GM21723 (cell line): ENCODE measurements around the gene CCDC93.

Experiments used
- ATAC-seq: cut with Tn5 transposase; IDR thresholded peaks from one replicate; pipeline ENCODE4 v1.9.1; 2021; ENCODE audit warnings: mild to moderate bottlenecking, moderate library complexity; ENCODE audit not compliant: unreplicated experiment

Gene CCDC93

DNA sequence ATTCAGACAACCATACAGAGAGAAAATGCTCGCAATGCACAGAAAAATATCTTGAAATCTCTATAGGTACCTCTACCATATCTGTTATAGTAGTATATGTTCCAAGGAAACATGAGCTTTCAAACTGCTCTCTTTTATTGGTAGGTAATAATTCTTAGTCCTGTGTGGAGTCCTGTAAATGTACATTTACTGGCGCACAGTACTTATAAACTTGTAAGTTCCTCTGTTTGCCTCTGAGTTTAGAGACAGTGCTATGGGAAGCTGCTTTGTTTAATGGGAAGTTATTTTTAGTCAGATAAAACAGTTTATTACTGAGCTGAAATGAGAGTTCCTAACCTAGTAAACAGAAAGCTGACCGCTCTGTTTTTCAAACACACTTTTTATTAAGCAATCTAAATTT, 52.7 kb downstream of the CCDC93 start:
- no peak for ATAC-seq

DNA sequence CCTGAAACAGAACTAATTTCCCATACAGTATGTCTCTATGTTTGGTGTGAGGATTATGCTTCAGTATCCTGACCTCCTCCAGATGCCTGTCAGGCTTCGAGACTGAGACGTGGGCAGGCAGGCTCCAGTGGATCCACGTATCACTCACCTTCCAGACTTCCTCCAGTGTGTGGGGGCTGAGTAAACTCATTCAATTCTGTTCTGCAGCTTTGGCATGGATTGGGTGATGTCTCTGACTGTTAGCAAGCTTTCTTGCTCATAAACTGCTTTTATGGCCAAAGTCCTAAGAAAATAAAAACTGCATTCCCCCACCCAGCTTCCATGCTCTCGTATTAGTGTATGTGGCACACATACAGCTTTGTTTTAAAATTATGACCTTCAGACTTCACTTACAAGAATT, 53.6 kb downstream of the CCDC93 start:
- no peak for ATAC-seq

DNA sequence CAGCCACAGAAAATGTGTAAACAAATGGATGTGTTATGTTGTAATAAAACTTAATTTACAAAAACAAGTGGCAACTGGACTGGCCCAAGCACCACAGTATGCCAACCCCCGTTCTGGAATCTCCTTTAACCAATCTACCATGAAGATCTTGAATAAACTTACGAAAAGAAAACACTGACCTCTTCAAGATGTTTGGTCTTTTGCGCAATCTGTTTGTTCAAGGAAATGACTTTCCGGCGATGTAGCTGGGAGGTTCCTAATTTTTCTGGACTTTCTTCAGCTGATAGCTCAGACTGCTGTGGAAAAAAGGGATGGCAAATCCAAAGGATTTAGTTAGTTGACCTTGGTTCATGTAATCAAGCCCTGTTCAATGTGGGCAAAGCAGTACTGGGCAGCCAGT, 55.7 kb downstream of the CCDC93 start:
- ATAC-seq = no peak

DNA sequence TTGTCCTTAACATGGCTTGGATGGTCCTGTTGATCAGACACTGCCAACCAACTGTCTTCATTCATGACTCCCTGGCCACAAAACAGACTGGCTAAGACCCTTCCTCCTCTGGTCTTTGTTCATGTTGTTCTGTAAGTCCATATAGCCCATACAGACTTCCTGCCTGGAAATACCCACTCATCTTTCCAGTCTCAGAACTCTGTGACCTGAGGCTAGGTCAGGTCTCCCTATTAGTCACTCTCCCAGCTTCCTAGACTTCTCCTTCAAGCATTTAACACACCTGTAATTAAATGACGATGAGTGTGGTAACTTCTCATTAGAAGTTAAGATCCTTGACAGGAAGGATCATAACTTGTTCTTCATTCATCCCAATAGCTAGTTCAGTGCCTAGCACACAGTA, 56.3 kb downstream of the CCDC93 start:
- ATAC-seq = no peak

DNA sequence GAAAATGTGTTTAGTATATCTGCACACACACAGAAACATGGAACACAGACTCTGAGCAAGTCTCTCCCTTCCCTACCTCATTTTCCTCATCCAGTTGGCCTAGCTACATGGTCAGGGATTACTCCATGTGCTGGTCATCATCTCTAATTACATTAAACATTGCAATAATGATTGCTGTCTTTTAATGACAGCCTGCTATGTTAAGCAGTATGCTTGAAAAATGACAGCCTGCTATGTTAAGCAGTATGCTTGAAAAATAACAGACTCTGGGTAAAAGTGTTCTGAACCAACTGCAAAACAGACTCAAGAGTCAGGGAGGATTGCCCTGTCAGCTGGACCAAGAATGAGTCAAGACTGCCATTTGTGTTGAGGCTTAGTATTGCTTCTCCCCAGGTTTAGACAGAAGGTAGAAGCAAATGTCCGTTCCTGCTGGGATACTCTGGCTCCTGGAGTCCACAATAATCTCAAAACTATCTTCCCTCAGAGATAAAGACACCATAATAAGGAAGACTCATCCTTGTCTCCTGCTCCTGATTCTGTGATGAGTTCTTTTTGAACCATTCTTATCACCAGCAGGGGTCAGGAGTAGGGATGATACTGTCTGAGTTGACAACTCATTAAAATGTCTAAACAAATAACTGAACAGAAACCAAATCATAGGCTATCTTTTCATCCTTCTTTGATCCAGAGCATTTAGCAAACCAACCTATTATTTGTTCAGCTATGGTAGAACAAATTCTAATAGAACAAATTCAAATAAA, 57.7 kb downstream of the CCDC93 start:
- no peak for ATAC-seq

DNA sequence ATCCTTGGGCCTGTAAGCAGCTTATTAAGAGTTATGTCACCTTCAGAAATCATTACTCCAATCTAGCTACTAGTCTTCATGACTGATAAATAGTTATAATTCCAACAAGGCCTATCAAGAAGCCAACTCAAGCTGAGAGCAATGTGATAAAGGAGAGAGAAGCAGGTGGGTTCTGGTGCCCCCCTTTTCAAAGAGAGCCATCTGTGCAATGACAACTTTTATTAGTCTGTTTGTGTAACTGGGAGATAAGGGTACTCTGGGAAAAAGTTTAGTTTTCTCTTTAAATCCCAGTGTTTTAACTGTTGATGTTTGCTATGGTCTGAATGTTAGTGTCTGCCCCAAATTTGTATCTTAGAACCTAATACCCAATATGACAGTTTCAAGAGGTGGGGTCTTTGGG, 60.6 kb downstream of the CCDC93 start:
- ATAC-seq = no peak

DNA sequence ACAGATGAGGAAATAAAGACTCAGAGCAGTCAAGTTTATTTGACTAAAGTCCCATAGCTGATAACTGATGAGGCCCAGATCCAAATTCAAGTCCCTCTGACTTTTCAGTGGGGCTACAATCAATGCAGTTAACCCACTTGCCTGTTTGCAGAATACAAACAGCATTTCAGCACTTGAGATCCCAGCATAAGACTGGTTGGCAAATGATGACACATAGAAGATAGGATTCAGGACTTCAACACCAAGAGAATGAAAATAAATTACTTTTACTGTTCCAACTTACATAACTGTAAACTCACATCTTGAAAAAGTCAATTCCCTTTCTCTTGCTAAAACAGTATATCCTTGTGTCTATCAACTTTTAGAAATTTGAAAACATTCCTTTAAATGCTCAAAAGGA, 61.2 kb downstream of the CCDC93 start:
- no peak for ATAC-seq

DNA sequence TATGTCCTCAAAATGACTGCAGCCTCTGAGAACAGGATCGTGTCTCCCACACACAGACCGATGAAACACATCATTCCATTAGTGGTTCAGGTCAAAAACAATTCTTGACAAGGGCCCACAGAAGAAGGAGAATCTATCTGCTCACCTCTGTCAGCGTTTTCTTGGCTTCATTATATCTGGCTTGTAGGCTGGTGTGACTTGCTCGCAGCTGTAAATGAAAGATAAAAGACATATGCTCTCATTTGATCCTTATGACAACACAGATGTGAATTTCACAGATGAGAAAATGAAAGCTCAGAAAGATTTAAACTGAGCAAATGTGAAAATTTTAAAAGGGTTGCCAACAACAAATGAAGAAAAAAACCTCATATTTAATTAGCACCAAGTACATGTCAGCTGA, 61.6 kb downstream of the CCDC93 start:
- ATAC-seq = no peak

DNA sequence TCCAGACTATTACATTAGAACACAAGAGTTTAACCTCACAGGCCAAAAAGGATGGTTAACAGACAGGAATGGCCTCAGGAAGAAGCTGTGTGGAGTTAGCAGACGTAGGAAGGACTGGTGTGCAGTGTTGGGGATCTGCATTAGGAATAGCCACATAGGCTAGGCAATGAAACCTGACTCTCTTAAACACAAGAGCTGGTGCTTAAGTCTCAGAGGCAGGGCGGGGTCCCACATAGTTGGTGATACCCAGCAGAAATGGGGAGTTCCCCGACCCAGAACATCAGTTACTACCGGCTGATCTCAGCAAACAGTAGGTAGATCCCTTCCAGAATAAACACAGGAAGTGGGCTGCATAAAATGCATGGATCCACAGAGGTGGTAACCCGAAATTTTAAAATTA, 64.1 kb downstream of the CCDC93 start:
- ATAC-seq = no peak

DNA sequence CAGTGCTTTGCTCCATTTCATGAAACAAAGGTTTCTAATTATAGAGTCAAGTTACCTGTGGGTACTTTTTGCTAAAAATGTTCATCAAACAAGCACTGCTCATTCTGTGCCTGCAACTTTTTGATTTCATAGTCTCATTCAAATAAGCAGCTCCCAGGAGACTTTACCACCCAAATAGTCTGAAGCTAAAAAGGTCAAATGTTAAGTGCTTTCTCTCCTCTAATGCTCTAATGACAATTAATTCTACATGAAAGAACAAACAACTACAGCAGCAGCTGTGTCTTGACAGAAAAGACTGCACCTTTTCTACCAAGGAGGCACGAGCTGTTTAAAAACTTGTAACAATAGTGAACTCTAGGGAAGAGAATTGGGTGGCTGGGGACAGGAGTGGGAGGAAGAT, 65.3 kb downstream of the CCDC93 start:
- ATAC-seq = no peak

DNA sequence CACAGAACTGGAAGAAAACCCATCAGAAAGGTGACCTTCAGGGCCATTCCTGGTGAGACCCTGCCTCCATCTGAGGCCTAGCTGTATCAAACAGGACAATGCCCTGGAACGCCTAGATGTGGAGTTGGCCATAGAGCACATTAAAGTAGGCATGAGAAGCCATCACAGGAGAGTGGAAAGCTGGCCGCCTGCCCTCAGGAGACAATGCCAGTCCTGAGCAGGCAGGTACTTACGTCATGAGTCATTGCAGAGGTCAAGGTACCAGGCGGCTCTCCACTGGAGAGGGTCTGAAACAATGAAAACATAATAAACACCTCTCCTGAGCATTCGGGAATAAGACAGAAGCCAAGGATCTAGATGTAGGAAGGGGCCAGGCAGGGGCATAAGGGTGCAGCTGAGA, 68.6 kb downstream of the CCDC93 start:
- ATAC-seq = no peak

DNA sequence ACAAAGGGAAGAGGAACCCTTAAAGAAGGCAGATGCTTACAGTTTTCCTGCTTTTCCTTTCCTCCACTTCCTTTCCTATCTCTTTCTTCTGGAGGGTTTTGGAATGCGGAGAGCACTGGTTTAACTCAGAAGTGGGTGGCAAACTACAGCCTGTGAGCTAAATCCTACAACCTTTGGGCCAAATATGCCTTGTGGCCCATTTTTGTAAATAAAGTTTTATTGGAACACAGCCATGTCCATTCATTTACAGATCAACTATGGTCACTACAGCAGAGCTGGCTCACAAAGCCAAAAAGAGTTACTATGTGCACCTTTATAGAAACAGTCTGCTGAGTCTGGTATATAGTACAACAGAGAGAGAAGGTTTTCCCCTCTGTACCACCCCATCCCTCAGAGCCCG, 69.1 kb downstream of the CCDC93 start:
- no peak for ATAC-seq

DNA sequence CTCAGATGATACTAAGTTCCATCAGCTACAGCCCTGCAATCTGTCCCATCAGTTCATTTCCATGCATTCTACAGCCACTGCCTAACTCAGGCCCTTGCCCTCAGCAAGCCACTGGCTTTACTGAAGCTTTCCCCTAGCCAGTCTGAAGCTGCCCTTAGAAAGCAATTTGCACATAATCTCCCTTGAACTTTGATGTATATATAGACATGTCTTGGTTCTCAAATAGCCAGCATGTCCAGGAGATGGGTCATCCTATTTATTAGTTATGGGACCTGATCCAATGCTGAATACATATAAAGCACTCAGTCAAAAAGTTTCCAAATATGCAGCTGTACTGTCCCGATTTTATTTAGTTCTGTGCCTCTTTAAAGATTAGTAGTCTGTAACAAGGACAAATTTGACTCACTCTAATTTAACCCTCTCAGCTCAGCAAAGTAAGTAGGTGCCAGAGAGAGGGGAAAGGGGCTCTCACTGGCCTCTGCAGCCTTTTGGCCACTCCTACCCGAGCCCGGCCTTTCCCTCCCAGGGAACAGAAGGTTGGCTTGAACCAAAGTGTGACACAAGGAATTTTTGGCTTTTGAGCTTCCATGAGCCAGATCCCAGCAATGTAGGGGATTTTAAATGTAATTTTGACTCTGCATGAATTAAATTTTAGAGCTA, 70.7 kb downstream of the CCDC93 start:
- no peak for ATAC-seq

DNA sequence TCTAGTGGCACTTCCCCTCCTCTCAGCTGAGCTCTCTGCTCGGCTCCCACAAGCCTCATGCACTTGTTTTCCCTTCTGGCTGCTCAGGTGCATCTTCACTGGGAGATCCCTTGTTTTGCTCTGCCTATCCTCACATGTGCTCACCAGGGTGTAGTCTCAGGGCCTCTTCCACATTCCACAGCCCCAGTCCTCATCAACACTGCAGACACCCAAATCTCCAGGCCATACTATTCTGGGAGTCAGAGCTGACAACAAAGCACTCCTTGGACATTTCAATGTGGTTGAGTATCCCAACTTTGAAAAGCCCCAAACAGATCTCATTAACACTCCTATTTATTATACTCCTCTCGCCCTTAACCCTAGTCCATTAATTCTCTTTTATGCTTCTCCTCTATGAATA, 71.3 kb downstream of the CCDC93 start:
- no peak for ATAC-seq

DNA sequence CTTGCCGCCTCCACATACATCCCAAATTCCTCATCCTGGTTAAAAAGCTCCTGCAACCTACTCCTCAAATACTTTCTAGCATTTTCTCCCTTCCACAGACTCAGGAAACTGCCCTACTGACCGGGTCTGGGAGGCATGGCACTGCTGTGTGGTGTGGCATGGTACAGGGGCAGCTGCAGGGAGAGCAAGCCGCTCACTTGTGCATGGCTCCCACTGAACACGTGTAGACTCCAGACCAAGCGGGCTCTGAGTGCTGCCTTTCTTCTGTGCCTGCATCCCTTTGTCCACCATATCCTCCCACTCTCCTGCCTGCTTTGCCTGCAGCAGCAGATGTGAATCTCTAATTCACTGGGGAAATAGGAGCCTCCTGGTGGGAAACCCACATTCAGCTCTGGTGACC, 72.2 kb downstream of the CCDC93 start:
- ATAC-seq = no peak

DNA sequence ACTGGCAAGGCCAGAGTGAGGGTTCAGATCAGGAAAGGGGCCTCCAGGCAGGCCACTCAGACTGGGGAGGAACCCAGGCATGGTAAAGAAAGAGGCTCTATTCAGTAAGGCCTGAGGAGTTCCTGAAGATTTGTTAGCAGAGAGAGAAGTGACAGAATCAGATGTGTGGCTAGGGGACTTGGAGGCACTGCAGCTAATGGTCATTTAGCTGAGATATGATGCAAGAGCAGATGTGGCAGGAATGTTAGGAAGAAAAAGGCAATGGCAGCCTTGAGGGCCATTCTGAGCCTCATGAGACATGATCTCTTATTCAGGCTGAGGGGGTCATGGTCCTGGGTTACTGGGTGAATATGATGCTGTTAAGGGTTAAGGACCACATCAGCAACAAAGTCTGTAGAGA, 73.4 kb downstream of the CCDC93 start:
- no peak for ATAC-seq

DNA sequence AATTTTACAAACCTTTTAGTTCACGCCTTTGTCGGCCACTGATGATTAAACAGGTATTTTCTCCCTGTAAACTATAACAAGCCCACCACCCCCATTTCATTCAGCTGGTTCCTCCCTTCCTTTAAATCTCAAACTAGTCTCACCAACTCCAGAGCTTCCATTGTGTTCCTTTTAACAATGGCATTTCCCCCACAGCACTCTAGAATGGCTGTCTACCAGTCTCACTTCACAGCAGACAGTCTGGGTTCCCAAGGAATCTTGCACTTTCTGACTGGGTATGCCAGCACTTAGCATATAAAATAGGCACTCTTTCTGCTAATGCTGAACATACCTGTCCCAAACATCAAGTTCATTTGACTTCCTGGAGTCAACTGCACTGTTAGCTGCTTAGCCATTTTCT, 75.3 kb downstream of the CCDC93 start:
- no peak for ATAC-seq

DNA sequence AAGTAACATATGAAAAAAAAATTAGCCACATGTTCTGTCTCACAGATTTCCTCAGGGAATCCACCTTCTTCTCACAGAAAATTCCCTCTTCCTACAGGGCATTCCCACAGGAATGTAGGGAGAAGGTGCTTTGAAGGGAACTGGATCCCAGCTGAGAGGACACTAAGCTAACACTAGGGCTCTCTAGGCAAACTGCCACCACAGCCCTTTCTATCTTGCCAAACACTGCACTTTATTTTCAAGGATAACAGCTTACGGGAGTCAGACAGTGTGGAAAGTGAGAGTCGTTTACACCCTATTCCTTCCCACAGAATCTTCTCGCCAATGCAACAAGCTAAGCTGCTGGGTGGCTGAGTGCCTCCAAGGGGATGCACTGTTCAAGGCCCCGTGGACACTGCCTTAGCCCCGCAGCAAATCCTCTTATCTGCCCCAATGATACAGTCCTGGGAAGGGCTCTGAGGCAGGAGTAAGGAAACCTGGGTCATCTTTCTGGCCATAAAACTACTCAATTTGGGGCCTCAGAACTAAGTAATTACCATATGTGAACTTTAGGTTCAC, 76.9 kb downstream of the CCDC93 start:
- ATAC-seq = no peak

DNA sequence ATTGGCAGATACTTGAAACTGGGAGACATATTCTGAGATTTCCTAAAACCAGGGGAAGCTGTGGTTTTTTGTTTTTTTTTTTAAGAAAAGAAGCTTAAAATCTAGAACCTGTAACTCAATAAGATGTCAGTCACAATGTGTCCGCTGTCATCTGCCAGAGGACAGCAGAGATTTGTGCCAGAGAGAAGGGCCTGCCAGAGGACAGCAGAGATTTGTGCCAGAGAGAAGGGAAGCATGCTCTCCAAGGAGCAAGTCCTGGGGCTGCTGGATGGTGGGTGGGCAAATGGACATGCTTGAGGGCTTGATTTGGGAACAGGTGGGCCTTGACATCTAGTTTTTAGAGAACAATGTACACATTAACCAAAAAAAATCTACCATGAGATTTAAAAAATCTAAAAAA, 77.9 kb downstream of the CCDC93 start:
- no peak for ATAC-seq

DNA sequence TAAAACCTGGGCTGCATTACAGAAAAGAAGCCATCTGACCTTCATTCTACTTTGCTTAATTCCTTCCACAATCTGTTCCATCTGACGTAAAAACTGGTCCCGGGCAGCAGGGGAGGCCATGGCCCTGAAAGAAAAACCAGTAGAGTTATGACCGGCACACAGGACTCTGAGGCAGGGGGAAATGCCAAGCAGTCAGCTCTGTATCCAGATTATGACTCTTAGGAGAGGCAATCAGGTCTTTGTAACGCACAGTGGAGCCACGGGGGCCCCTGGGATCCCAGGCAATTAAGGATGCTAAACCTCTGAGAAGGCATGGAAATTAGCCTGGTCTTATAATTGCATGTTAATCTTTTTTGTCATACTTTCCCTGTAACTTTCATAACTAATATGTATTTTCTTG, 78.4 kb downstream of the CCDC93 start:
- ATAC-seq = no peak

DNA sequence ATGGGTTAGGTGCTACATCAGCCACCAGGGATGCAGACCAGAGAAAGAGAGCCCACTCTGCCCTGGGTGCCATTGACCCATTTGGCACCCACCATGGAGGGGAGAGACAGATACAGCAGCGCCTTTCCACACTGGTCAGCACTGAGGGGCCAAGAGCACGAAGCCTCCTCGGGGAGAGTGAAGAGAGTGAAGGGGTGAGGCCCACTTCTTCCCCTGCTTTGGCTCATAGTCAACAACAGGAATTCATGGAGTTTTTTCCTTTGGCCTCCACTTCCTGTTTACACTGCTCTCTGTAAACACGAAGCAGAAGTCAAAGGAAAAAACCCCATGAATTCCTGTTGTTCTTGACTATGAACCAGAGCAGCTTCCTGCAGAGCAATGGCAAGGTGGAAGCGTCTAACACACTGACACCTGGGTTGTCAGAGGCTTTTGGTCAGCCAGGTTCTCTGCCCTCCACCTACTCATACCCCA, 80.0 kb downstream of the CCDC93 start:
- no peak for ATAC-seq

DNA sequence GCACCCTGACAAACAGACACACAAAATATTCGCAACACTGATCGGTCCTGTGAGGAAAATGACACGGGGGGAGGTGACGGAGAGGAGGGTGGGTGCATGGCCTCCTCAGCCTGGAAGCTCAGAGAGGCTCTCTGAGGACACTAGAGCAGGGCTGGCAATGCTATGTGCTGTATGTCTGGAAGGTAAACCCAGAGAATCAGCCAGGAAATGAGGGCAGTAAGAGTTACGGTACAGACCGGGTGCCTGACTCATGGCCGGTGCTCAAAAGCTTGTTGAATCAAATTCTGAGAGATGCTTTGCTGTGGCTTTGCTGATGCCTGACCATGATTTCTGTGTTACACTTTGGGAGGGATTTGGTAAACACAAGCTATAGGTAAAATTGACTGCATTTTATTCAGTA, 81.9 kb downstream of the CCDC93 start:
- ATAC-seq = no peak
